Activated CD4-positive, alpha-beta memory T cell treated with anti-CD3 and anti-CD28 coated beads, Interleukin-2, amount 10 ng/mL, durations not matched to agents 7 days and 5 days (primary cell): Measurements from ENCODE around the gene HSD3B7. TPM values are rescaled to one million over a fixed set of nuclear protein-coding genes. Genes with fewer than 3 reads are reported as not detected.
A peak's percentile ranks its signal among the peaks of the same experiment; 100 is the strongest.
"Not testable (repeated sequence)": the region's sequence is repeated elsewhere in the genome, so short reads cannot be mapped to it uniquely, and the experiment has no call there.

Source experiments
- CTCF ChIA-PET: fragments of 350-600 bp; sonication (Branson Sonifier 250); formaldehyde crosslinking; loops from one replicate; lab custom pipeline; 2021; ENCODE audit warnings: antibody characterized with exemption, inconsistent platforms; lab: Charles Lee
- POLR2A ChIA-PET: fragments of 350-600 bp; sonication (Branson Sonifier 250); formaldehyde crosslinking; loops from one replicate; lab custom pipeline; 2021; ENCODE audit warnings: antibody characterized with exemption; lab: Charles Lee
- DNase-seq: peaks from one replicate; pipeline ENCODE4 v3.0.0-alpha.2; 2020
- H3K27ac Mint-ChIP-seq: one replicate; pipeline ENCODE4 v1.8.0; 2021; ENCODE audit warnings: mild to moderate bottlenecking, mixed read lengths
- H3K27me3 Mint-ChIP-seq: one replicate; pipeline ENCODE4 v1.8.0; 2021; ENCODE audit warnings: mixed read lengths
- H3K36me3 Mint-ChIP-seq: one replicate; pipeline ENCODE4 v1.8.0; 2021; ENCODE audit warnings: low read depth, mixed read lengths
- H3K4me1 Mint-ChIP-seq: one replicate; pipeline ENCODE4 v1.8.0; 2021; ENCODE audit warnings: mixed read lengths
- H3K4me3 Mint-ChIP-seq: one replicate; pipeline ENCODE4 v1.8.0; 2021; ENCODE audit warnings: mild to moderate bottlenecking, mixed read lengths
- H3K9me3 Mint-ChIP-seq: one replicate; pipeline ENCODE4 v1.8.0; 2021; ENCODE audit warnings: mixed read lengths
- total RNA-seq, 2 experiments: library from RNA; stranded (reverse); gene quantifications; one replicate each; pipeline ENCODE4 v1.2.3, GENCODE V29; 2021

The HSD3B7 gene
- total RNA-seq, 2 experiments from 2014 or later, result 7.1 to 7.5 TPM

- POLR2A ChIA-PET, result interaction anchor here (1.1 kb wide), 1 partner anchor 10 kb away, joined by 3 read pairs; no protein-coding TSS in a partner anchor
- H3K9me3 Mint-ChIP-seq, result no peaks in the 10 kb centered on the region
- H3K36me3 Mint-ChIP-seq, result no peaks in the 10 kb centered on the region
- CTCF ChIA-PET, result no interaction called here
- H3K4me3 Mint-ChIP-seq, result no peak overlapping the region
- H3K27me3 Mint-ChIP-seq, result peaks cover 45% of the 10 kb centered on the region
- no peak overlapping the region for H3K27ac Mint-ChIP-seq
- DNase-seq, result no peak
- peaks cover 4% of the 10 kb centered on the region for H3K4me1 Mint-ChIP-seq
Observed at GRCh38 chr16:31008149-31008548, 23.1 kb downstream of the HSD3B7 start.

DNA sequence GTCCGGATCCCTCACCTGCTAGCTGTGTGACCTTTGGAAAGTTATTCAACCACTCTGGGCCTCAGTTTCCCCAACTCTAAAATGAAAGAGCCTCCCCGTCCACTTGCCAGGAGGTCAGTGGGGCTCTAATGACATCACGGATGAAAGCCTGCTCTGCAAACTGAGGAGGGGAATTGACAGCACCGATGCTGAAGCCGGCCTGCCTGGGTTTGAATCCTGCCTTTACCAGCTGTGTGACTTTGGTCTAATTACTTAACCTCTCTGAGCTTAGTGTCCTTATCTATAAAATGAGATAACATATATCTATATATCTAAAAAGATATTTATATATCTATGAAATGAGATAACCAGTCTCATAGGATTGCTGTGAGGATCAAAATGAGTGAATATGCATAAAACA is 23.5 kb downstream of the HSD3B7 start:
- Mint-ChIP-seq H3K4me3 (no peak overlapping the region), H3K4me1 (peaks cover 4% of the 10 kb centered on the region), H3K9me3 (no peaks in the 10 kb centered on the region), H3K36me3 (no peaks in the 10 kb centered on the region), H3K27ac (no peak overlapping the region), H3K27me3 (peaks cover 49% of the 10 kb centered on the region)
- ChIA-PET CTCF (no interaction called here), POLR2A (interaction anchor here (1.1 kb wide), 1 partner anchor 10 kb away, joined by 3 read pairs; no protein-coding TSS in a partner anchor)
- no peak for DNase-seq

GRCh38 chr16:31009120-31009519 is 24.1 kb downstream of the HSD3B7 start:
- DNase-seq, result no peak
- POLR2A ChIA-PET, result no interaction called here
- Mint-ChIP-seq H3K27ac (no peak overlapping the region), H3K27me3 (peaks cover 52% of the 10 kb centered on the region), H3K4me3 (no peak overlapping the region), H3K36me3 (no peaks in the 10 kb centered on the region), H3K4me1 (peaks cover 4% of the 10 kb centered on the region), H3K9me3 (no peaks in the 10 kb centered on the region)
- CTCF ChIA-PET, result no interaction called here

DNA sequence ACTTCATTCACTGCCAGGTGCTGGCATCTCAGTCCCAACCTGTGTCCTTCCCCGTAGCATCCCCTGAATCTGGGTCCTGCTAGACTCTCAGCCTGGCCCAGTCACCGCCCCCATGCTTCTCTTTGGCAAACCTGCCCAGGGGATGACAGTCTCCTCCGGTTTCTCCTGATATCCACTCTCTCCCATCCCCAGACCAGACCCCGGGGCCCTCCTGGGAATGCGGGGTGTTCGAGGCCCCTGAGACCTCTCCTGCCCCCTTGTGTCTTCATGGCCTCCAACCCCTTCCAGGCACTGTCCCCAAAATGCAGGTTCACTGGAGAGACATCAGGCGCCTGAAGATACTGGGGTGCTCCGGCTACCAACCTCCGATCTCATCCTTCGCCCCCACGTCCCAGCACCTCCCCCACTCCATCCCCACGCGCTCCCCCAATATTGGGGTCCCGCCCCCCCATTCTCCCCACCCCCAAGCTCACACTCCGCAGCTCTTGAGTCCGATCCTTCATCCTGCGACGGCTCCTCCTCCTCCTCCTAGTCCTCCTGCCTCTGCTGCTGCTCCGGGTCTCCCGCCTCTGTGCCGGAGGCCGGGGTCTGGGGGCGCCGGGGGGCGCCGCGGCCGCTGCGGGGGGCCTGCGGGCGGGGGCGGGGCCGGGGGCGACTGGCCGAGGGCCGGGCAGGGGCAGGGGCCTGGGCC is 25.0 kb downstream of the HSD3B7 start:
- Mint-ChIP-seq H3K4me1 (peaks cover 4% of the 10 kb centered on the region), H3K27me3 (peaks cover 57% of the 10 kb centered on the region), H3K9me3 (no peaks in the 10 kb centered on the region), H3K4me3 (no peak overlapping the region), H3K36me3 (no peaks in the 10 kb centered on the region), H3K27ac (no peak overlapping the region)
- ChIA-PET CTCF (no interaction called here), POLR2A (no interaction called here)
- no peak for DNase-seq

DNA sequence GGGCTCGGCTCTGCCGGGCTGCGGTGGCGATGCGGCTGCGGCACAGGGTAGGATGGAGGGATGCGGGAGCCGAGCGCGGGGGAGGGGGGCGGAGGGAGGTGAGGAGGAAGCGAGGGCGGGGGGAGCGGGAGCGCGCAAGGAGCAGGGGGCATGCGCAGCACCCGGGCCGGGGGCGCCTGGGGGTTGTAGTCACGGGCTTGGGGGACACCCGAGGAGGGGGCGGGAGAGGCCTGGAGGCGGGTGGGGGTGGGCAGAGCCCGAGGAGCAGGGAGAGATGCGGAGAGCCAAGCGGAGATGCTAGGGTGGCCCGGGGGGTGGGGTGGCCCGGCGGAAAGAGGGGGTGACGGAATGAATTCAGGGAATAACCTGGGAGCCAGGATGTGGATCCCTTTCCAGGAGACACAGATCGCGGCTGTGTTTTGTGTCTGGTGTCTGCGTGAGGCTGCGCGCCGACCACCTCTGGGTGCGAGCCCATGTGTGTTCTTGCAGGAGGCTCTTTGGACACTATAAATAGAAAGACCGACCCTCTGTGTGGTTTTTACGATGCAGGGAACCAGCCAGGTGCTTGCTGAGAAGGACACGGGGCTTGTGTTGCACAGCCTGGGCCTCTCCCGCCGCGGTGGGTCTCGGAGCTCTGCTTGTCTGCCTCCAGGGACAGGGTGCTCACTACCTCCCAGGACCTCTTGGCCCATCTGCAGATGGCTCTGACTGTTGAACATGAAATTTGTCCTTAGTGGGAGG is 25.7 kb downstream of the HSD3B7 start, which contains the start of gene STX1B:
Gene STX1B, minus strand, starts transcription at position 54 of the 741 bp plus-strand sequence. CDS start 242 bp downstream, outside the sequence.
- H3K4me3 Mint-ChIP-seq, result peak within 1 kb of the TSS; percentile 14
- peaks cover 59% of the 10 kb centered on the region for H3K27me3 Mint-ChIP-seq
- POLR2A ChIA-PET, result no interaction called here
- no peak within 1 kb of the TSS for H3K27ac Mint-ChIP-seq
- DNase-seq, result peak; percentile 31
- no peaks in the 10 kb centered on the region for H3K36me3 Mint-ChIP-seq
- CTCF ChIA-PET, result no interaction called here
- peaks cover 4% of the 10 kb centered on the region for H3K4me1 Mint-ChIP-seq
- H3K9me3 Mint-ChIP-seq, result no peaks in the 10 kb centered on the region

GRCh38 chr16:31011815-31012214 is 26.8 kb downstream of the HSD3B7 start:
- H3K4me3 Mint-ChIP-seq, DNase-seq, H3K9me3 Mint-ChIP-seq, H3K36me3 Mint-ChIP-seq, H3K4me1 Mint-ChIP-seq, CTCF ChIA-PET, H3K27ac Mint-ChIP-seq, POLR2A ChIA-PET: not testable (repeated sequence)
- H3K27me3 Mint-ChIP-seq, result peaks cover 53% of the 10 kb centered on the region

GRCh38 chr16:31013292-31013691 is 28.3 kb downstream of the HSD3B7 start:
- CTCF ChIA-PET, H3K4me1 Mint-ChIP-seq, POLR2A ChIA-PET, H3K27ac Mint-ChIP-seq, DNase-seq, H3K36me3 Mint-ChIP-seq, H3K9me3 Mint-ChIP-seq, H3K4me3 Mint-ChIP-seq: not testable (repeated sequence)
- peaks cover 51% of the 10 kb centered on the region for H3K27me3 Mint-ChIP-seq

GRCh38 chr16:31016018-31016417 is 31.0 kb downstream of the HSD3B7 start:
- DNase-seq, result no peak
- Mint-ChIP-seq H3K4me3 (no peak overlapping the region), H3K27ac (no peak overlapping the region), H3K27me3 (peaks cover 34% of the 10 kb centered on the region), H3K4me1 (peaks cover 4% of the 10 kb centered on the region), H3K9me3 (no peaks in the 10 kb centered on the region), H3K36me3 (no peaks in the 10 kb centered on the region)
- ChIA-PET CTCF (no interaction called here), POLR2A (no interaction called here)

- POLR2A ChIA-PET, H3K4me1 Mint-ChIP-seq, H3K9me3 Mint-ChIP-seq, H3K27ac Mint-ChIP-seq, H3K36me3 Mint-ChIP-seq, H3K4me3 Mint-ChIP-seq, CTCF ChIA-PET, DNase-seq: not testable (repeated sequence)
- H3K27me3 Mint-ChIP-seq, result peaks cover 19% of the 10 kb centered on the region
Observed at GRCh38 chr16:31017756-31018155, 32.7 kb downstream of the HSD3B7 start.

- ChIA-PET POLR2A (no interaction called here), CTCF (no interaction called here)
- Mint-ChIP-seq H3K4me1 (peaks cover 9% of the 10 kb centered on the region), H3K9me3 (no peaks in the 10 kb centered on the region), H3K27me3 (peaks cover 2% of the 10 kb centered on the region), H3K27ac (no peak overlapping the region), H3K4me3 (no peak overlapping the region), H3K36me3 (no peaks in the 10 kb centered on the region)
- DNase-seq, result no peak
Observed at GRCh38 chr16:31020536-31020935, 35.5 kb downstream of the HSD3B7 start.

DNA sequence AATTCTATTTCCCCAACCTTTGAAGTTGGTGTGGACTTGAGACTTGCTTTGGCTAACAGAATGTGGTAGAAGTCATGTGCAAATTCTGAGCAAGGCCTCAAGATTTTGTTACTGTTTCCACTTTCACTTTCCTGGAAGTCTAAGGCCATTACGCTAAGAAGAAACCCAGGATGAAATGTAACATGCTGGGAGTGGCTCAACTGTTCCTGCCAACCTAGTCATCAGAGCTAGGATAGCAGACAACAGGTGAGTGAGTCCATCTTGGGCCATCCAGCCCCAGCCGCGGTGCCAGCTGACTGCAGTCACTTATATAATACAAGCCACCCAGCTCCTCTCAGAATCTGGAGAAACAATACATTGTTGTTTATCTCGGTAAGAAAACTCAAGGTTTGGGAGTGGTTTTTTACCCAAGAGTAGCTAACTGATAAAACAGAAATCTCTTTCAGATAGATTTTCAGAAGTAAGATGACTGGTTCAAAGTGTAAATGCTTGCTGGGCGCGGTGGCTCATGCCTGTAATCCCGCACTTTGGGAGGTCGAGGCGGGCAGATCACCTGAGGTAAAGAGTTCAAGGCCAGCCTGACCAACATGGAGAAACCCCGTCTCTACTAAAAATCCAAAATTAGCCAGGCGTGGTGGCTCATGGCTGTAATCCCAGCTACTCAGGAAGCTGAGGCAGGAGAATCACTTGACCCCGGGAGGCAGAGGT is 37.7 kb downstream of the HSD3B7 start:
- no peaks in the 10 kb centered on the region for H3K27me3 Mint-ChIP-seq
- H3K4me3 Mint-ChIP-seq, result no peak overlapping the region
- no peaks in the 10 kb centered on the region for H3K36me3 Mint-ChIP-seq
- ChIA-PET CTCF (interaction anchor here (1.6 kb wide), 1 partner anchor 38 kb away, joined by 3 read pairs; the partner anchor contains the start of gene HSD3B7), POLR2A (interaction anchor here (0.9 kb wide), 1 partner anchor 44 kb away, joined by 3 read pairs; no protein-coding TSS in a partner anchor)
- no peak overlapping the region for H3K27ac Mint-ChIP-seq
- DNase-seq, result no peak
- H3K9me3 Mint-ChIP-seq, result no peaks in the 10 kb centered on the region
- H3K4me1 Mint-ChIP-seq, result peaks cover 9% of the 10 kb centered on the region

GRCh38 chr16:31023252-31023602 is 38.2 kb downstream of the HSD3B7 start:
- ChIA-PET POLR2A (interaction anchor here (0.9 kb wide), 1 partner anchor 45 kb away, joined by 3 read pairs; no protein-coding TSS in a partner anchor), CTCF (interaction anchor here (0.9 to 1.6 kb wide), 3 partner anchors 39 to 121 kb away, joined by 3 read pairs; partner anchors contain the start of gene HSD3B7)
- no peak overlapping the region for H3K4me3 Mint-ChIP-seq
- no peak for DNase-seq
- H3K36me3 Mint-ChIP-seq, result no peaks in the 10 kb centered on the region
- no peak overlapping the region for H3K27ac Mint-ChIP-seq
- H3K9me3 Mint-ChIP-seq, result no peaks in the 10 kb centered on the region
- H3K4me1 Mint-ChIP-seq, result peaks cover 9% of the 10 kb centered on the region
- no peaks in the 10 kb centered on the region for H3K27me3 Mint-ChIP-seq
